Lung (tissue), 12 donors: ENCODE measurements around the gene WFS1. TPM values are rescaled to one million over a fixed set of nuclear protein-coding genes. Genes with fewer than 3 reads are reported as not detected.
A peak's percentile ranks its signal among the peaks of the same experiment; 100 is the strongest.

Experiments
- ATAC-seq: fragments of 200-7000 bp; cut with Tn5 transposase; one replicate; pipeline ENCODE4 v1.9.1; 2020; ENCODE audit warnings: moderate number of reproducible peaks; ENCODE audit not compliant: insufficient read depth, low FRiP score
- DNase-seq, 3 donors: peaks; one replicate each; pipeline ENCODE4 v3.0.0-alpha.2; 2013 to 2017
- H3K27ac ChIP-seq, 2 donors: one replicate each; pipeline ENCODE4 v1.5.1; 2013; ENCODE audit warnings: mild to moderate bottlenecking in 2 of 2, moderate library complexity in 2 of 2, control low read depth in 1 of 2, inconsistent platforms in 1 of 2, low read depth in 1 of 2, low read length in 1 of 2
- H3K27me3 ChIP-seq, 3 donors: one replicate each; pipeline ENCODE4 v1.5.1; 2013; ENCODE audit warnings: low read length in 2 of 3; ENCODE audit not compliant: control insufficient read depth in 3 of 3, insufficient read depth in 3 of 3
- H3K36me3 ChIP-seq, 4 donors: one replicate each; pipeline ENCODE4 v1.5.1; 2013; ENCODE audit warnings: low read length in 4 of 4, mild to moderate bottlenecking in 1 of 4, moderate library complexity in 1 of 4; ENCODE audit not compliant: control insufficient read depth in 4 of 4, insufficient read depth in 4 of 4
- H3K4me1 ChIP-seq, 5 donors: one replicate each; pipeline ENCODE4 v1.5.1; 2013; ENCODE audit warnings: low read length in 5 of 5, mild to moderate bottlenecking in 2 of 5, moderate library complexity in 1 of 5; ENCODE audit not compliant: control insufficient read depth in 5 of 5, insufficient read depth in 5 of 5
- H3K4me3 ChIP-seq: one replicate; pipeline ENCODE4 v1.5.1; 2013; ENCODE audit warnings: mild to moderate bottlenecking, control low read depth, moderate library complexity
- H3K9ac ChIP-seq, 2 donors: one replicate each; pipeline ENCODE4 v1.5.1; 2013; ENCODE audit warnings: low read length in 2 of 2, control low read depth in 1 of 2; ENCODE audit not compliant: insufficient read depth in 1 of 2
- H3K9me3 ChIP-seq, 4 donors: one replicate each; pipeline ENCODE4 v1.5.1; 2013; ENCODE audit warnings: low read length in 3 of 4, mild to moderate bottlenecking in 1 of 4, moderate library complexity in 1 of 4; ENCODE audit not compliant: control insufficient read depth in 4 of 4, insufficient read depth in 3 of 4
- CTCF ChIP-seq: IDR thresholded peaks from 2 replicates; pipeline ENCODE4 v1.5.1; 2012; ENCODE audit warnings: mild to moderate bottlenecking; ENCODE audit errors: control extremely low read depth, extremely low read depth
- WGBS, 2 donors: extraction: QIAGEN DNeasy Blood & Tissue Kit; methylation state at CpG; one replicate each; pipeline ENCODE4 v1.1.7; 2013; 5-methylcytosine and 5-hydroxymethylcytosine counted together
- polyA plus RNA-seq, 2 donors: library from polyadenylated mRNA; stranded (reverse); fragments of 200-250 nt; gene quantifications; one replicate each; pipeline ENCODE4 v1.2.1, GENCODE V29; 2013
- total RNA-seq, 2 donors: library from RNA; depleted of rRNA in 1 of 2; stranded (reverse); fragments of >200 nt in 1 of 2; gene quantifications; one replicate each; pipeline ENCODE4 v1.2.1, GENCODE V29; 2014 to 2021
- donor health status: control.
- donor health status: control.
- donor health status: Bipolar disorder and iron deficiency.
- donor health status: healthy.
- donor health status: DM: yes; HTN: yes; CAD: no.

The WFS1 gene
- total and polyA plus RNA-seq, 4 donors = 26.5 to 76.0 (median 30.2) TPM

- WGBS, 2 donors = 39 to 40% methylated on average over 7 of the region's 7 CpGs
- Histone ChIP-seq H3K27me3 (peaks cover 6 to 28% (median 17%) of the 10 kb centered on the region in 3 donors), H3K4me3 (no peak overlapping the region), H3K9me3 (peaks cover 2 to 22% (median 3%) of the 10 kb centered on the region in 4 donors), H3K27ac (no peak overlapping the region), H3K9ac (no peak overlapping the region), H3K36me3 (no peaks in the 10 kb centered on the region), H3K4me1 (no peaks in the 10 kb centered on the region)
- ATAC-seq (no peak), DNase-seq (peak; percentile 29 to 55 (median 39))
- TF ChIP-seq CTCF = no peak
These were observed 44.2 kb upstream of the WFS1 start for GRCh38 chr4:6225469-6225868.

GRCh38 chr4:6226506-6226905 is 43.1 kb upstream of the WFS1 start:
- H3K36me3 ChIP-seq = no peaks in the 10 kb centered on the region
- peaks cover 6 to 19% (median 7%) of the 10 kb centered on the region in 3 donors for H3K27me3 ChIP-seq
- 87 to 91% methylated on average over 7 of the region's 7 CpGs for WGBS, 2 donors
- ATAC-seq (no peak), DNase-seq (no peak)
- H3K27ac ChIP-seq = no peak overlapping the region
- H3K9me3 ChIP-seq = peaks cover 2 to 21% (median 3%) of the 10 kb centered on the region in 4 donors
- no peaks in the 10 kb centered on the region for H3K4me1 ChIP-seq
- no peak overlapping the region for H3K9ac ChIP-seq
- no peak for TF ChIP-seq CTCF
- no peak overlapping the region for H3K4me3 ChIP-seq

- no peak for DNase-seq
- 69 to 74% methylated on average over 12 of the region's 12 CpGs for WGBS, 2 donors
- H3K36me3 ChIP-seq = no peaks in the 10 kb centered on the region
- H3K27me3 ChIP-seq = peaks cover 3 to 14% (median 6%) of the 10 kb centered on the region in 3 donors
- ATAC-seq = no peak
- no peak for TF ChIP-seq CTCF
- no peak overlapping the region for H3K9ac ChIP-seq
- H3K27ac ChIP-seq = no peak overlapping the region
- no peak overlapping the region for H3K4me3 ChIP-seq
- H3K4me1 ChIP-seq = no peaks in the 10 kb centered on the region
- H3K9me3 ChIP-seq = peaks cover 0 to 14% (median 0%) of the 10 kb centered on the region in 4 donors
These were observed 42.1 kb upstream of the WFS1 start for GRCh38 chr4:6227412-6228157.
